Stimulated activated CD8-positive, alpha-beta memory T cell treated with anti-CD3 and anti-CD28 coated beads, Interleukin-12 subunit alpha, Interleukin-12 subunit beta, amount 100 ng/mL, for 4 hours (primary cell): ENCODE data around the gene ARHGAP23.

ENCODE experiments used
- DNase-seq: peaks from one replicate; pipeline ENCODE4 v3.0.0-alpha.2; 2020; ENCODE audit warnings: low read depth

ARHGAP23 gene

DNA sequence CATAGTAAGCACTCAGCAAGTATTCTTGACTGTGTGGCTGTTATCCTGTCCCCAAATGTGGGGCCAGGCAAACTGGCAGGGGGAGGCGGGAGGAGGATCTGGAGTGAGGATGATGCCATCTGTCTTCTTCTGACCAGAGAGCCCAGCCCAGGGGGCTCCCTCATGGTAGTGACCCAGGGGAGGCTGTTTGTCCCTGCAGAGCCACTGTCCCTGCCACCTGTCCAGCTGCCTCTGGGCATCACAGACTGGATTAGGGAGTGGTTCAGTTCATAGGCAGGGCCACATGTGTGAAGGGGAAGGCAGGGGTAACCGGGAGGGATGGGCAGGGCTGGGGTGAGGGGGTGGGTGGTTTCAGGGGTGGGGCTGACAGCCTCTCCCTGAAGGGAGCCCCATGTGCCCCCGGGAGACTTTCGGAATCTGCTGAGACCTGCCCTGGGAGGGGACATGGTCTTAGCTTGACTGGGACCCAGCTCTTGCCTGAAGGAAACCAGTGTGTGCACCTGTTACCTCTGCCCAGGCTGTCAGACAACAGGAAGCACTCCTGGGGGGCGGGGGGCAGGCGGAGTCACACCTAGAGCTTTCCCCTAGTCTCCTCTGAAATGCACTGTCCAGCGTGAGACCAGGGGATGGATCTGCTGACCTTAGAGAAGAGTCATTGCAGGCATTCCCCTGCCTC lies 15.2 kb downstream of the ARHGAP23 start:
- DNase-seq = no peak

DNA sequence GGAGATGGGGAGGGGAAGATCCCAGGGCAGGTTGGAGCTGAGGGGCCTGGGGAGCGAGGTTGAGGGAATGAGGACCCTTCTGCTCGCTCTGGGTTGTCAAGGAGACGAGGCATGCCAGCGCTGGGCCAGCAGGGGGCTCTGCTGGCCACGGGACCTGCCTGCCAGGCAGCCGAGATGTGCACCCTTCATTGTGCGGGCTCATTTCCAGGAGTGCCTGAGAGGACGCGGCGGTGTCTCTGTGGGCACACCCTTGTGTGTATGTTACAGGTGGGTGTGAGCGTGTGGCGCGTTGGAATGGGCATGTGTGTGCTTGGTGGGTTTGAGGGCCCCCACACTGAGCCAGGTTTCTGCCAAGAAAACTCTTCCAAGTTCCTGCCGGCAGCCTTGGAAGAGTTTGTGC lies 15.9 kb downstream of the ARHGAP23 start:
- DNase-seq = peak; percentile 29

DNA sequence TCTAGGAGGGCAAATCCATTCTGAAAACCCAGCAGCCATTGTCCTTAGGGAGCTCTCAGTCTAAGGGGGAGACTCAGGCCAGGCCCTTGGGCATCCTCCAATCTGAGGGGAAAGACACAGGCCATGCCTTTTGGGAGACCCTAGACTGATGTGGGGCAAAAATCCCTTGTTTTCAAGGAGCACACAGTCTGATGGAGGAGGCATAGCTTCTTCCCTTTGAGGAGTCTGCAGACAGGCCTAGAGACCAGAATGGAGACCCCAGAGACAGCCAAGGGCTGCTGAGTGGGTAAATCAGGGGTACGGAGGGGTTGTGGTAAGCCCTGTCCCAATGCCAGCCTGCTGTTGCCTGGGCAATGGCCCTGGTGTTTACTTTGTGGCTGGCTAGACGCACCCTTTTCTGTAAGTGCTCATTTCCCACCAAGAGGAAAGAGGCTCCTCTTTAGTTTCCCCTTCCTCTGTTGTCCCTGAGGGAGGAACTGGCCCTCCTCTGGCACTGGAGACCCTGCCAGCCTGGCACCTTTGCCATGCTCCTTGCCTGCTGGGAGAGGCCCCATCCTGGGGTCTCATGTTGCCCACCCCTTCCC lies 19.3 kb downstream of the ARHGAP23 start:
- no peak for DNase-seq

DNA sequence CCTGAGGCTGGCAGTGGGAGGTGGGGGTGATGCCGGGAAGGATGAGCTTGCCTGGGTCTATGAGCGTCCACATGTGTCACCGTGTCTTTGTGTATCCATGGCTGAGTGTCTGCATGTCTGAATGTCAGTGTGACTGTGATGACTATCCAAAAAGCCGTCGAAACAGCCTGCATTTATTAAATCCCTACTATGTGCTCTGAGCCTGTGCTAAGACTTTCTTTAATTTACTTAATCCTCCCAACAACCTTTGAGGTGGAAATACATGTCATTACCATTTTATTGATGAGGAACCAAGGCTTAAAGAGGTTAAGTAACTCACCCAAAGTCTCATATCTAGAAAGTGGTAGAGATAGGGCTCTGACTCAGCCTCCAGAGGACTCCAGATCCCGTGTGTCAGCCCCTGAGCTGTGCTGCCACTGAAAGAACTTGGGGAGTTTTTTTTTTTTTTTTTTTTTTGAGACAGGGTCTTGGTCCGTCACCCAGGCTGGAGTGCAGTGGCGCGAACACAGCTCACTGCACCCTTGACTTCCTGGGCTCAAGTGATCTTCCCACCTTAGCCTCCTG lies 20.0 kb downstream of the ARHGAP23 start:
- DNase-seq = no peak

DNA sequence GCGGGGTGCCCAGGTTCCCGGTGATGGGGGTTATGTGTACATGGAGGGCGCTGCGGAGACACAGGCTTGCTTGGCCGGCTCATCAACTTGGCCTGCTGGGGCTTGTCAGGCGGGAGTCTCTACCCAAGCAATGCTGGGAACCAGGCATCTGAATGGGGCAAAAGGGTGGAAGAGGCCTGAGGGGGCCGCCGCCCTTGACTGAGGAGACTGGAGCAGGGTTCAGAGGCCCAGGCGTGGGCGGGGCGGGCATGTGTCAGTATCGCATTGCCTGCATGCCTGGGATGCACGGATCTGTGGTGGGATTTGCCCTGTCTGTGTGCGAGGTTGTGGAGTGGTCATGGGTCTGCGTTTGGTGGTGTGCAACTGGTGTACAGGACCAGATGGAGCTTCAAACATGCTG lies 21.1 kb downstream of the ARHGAP23 start:
- DNase-seq = no peak

DNA sequence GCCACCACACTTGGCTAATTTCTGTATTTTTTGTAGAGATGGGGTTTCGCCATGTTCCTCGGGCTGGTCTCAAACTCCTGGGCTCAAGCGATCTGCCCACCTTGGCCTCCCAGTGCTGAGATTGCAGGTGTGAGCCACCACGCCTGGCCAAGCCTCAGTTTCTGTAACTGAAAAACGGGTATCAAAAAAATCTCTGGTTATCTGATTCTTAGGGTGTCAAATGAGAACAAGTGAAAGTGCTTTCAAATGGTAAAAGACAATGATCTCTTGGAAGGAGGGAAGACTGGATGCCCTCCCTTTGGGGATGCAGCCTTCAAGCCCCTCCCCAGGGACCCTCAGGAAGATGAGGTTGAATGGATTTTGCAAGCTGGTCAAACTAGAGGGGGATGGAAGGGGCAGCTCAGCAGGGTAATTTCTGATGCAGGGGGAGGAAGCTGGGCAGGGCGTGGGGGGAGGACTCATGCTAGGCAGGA lies 22.3 kb downstream of the ARHGAP23 start:
- DNase-seq = no peak

DNA sequence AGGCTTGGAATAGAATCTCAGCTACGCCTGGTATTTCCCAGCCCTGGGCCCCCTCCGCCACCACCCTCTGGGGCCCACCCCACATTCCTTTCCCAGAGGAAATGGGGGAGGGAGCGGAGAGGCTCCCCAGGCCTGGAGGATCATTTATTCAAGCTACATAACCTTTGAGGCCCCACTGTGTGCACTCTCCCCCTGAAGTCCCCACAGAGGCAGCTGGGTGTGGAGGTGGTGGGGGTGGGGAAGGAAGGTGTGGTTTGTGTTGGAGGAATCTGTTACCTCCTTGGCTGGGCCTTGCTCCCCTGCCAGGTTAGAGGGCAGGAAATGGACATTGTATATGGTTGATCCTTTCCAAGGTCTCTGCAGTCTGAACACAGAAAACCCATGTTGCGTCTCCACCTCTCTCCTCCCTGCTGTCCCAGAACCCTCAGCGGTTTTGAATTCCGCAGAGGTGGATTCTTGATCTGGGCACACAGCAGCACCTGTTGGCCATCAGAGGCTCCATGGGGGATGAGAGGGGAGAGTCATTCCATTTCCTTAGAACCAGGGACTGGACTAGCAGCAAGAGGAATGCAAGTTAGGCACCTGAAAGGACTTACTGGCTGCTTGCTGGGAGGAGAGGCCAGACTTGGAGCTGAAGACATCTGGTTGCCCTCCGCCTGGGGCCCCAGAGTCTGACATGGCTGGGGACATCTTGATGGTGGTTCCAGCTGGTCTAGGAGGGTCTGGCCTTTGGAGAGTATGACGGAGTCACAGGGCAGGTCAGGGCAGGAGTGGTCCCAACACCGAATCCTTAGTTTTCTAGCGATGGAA lies 23.0 kb downstream of the ARHGAP23 start:
- DNase-seq = no peak

DNA sequence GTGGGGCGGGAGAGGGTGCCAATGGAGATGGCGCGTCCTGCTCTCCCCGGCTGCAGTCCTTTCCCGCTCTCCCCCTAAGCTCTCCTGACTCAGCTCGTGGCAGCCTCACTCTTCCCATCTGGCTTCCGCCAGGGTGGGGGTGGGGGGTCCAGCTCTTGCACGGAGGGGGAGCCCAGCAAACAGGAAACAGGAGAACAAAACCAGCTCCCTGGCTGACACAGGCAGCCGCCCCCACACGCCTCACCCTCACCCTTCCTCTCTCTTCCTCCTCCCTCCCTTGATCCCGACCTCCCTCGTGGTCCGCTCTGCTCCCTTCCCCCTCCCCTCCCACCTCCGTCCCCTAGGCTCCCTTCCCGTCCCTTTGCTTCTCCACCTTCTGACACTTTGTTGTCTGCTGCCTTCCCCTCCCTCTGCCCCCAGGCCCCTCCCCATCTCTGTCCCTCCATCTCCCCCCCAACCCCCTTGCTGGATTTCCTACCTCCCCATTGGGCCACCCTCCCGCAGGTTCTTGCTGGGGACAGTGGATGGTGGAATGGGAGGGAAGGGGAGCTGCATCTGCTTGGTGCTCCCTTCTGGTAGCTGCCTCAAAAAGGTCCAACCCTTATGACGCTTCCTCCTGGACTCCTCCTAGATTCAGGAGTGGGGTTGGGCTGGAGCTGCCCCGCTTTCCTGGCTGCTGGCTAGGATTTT lies 23.7 kb downstream of the ARHGAP23 start:
- no peak for DNase-seq

DNA sequence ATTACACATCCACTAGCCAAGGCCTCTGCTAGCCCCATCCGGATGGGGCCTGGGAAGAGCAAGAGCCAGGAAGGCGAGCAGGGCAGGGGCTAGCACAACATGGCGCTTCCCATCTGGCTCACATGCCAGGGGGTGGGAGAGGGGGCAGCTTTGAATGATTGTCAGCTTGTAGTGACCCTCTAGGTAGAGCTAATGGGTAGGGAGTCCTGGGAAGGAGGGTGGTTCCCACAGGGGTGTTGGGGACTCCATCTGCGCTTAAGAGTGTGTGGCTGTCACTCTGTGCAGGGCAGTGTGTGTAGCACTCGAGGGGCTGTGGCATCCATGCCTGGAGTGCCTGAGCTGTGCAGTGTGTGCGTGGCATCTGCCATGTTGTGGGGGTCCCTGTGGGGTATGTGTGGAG lies 24.5 kb downstream of the ARHGAP23 start:
- DNase-seq = no peak

DNA sequence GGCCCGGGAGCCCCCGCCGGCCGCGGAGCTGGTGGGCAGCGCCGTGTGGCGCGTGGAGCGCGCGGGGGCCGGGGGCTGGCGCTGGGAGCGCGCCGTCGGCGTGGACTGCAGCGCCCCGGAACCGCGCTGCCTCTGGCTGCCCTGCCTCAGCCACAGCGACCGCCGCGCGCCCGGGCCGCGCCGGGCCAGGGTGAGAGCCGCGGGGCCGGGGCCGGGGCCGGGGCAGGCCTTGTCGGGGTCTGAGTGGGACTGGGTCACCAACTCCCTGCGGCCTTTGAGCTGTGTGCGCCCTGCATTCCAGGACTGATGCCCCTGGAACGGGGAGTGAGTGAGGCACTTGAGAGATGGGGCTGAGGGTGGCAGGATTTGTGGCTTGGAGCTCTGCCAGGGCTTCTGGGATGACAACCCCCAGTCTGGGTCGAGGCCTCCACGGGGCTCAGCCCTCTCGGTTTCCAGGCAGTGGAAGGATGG lies 25.7 kb downstream of the ARHGAP23 start:
- DNase-seq = no peak

DNA sequence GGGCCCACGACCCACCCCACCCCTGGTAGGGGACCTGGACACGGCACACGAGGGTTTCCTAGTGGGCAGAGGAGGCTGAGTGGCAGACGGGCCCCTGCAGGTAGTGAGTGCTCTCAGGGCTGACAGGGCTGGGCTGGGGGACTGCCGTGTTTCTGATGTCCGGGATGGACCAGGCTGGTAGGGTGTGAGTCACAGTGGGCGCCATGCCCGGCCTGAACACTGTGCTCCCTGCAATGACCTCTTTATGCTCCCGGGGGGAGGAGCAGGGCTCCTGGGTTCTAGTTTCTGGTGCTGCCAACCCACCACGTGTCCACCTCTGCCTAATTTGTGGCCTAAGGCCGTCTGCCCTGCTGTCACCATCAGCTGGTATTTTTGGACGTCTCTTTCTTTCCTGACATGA lies 26.3 kb downstream of the ARHGAP23 start:
- DNase-seq = no peak

DNA sequence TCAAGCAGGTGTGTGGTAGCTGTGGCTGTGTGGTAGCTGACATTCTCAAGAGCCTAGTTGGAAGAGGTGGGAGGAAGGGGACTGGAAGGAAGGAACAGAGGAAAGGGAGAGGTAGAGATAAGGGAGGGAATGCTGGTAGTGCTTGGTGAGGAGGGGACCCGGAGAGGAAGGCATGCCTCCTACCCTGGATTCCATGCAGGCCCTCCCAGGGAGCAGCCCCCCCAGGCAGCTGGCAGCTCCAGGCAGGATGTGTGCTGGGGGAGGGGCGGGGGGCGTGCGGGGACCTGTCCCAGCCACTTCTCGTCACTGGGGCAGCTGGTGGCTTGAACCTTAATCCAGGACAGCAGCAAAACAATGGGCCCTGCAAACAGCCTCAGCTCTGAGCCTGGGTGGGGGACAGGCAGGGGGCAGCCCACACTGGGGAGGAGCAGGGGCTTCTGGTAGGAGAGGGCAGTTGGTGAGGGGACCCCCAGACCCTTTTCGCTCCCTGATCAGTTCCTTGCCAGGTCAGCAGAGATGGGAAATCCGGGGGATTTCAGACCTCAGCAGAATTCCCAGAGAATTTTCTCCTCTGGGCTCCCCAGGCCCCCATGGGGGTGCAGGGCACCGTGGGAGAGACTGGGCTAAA lies 27.1 kb downstream of the ARHGAP23 start:
- no peak for DNase-seq

DNA sequence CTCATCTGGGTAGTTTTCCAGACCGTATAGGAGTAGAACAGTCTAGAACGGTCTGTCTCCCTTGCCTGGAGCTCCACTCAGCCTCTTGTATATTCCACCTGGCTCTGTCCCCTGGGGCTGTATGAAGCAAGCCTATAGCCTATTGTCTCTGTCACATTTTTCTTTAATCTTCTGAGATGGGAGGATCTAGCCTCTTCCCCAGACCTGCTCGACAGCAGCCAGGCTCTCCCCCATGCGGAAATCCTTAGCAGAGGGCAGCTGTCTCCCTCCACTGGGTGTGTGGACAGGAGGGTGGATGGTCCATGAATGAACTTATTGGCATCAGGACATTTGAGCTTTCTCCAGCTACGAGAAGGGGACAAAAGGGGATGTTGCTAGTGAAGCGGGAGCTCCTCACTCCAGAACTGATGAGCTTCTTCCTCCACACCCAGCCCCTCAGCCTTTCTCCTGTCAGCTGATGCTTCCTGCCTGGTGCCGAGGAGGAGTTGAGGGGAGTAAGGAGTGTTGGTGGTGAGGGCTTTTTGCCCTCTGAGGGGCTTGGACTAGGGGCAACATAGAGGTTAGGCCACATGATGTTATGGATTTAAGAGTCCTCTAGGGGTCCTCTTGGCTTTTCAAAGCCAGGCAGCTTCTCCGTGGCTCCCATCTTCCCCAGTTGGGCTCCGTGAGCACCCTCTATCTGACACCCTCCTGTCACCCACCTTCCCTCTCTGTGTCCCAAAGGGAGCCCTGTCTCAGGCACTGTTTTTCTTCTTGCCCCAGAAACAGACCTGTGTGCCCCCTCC lies 28.0 kb downstream of the ARHGAP23 start:
- no peak for DNase-seq

DNA sequence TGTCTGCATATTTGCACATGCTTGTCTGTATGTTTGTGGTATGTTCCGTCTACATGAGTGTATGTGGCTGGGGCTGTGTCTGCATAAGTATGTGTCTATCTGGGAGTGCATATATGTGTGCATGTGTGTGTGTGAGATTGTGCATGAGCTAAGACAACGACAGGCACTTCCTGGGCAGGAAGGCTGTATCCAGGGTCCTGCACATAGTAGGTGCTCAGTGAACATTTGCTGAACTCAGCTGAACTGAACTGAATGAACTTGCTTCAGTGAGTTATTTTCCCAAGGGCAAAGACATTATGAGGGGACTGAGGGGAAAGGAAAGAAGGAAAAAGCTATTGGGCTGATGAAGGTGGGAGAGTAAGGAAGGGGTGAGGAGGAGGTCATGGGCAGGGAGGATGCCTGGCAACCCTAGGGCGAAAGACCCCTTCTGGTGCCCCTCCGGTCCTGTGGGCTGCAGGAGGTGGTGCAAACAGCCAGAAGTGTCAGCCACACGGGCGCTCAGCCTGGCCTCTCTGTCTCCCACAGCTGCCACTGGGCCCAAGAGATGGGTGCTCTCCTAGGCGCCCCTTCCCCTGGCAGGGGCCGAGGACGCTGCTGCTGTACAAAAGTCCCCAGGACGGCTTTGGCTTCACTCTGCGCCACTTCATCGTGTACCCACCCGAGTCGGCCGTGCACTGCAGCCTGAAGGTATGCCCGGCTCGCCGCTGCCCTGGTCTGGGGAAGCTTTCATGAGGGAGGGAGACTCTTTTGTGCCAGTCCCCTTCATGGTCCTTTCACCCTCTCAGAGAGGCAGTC lies 29.5 kb downstream of the ARHGAP23 start:
- DNase-seq = no peak

DNA sequence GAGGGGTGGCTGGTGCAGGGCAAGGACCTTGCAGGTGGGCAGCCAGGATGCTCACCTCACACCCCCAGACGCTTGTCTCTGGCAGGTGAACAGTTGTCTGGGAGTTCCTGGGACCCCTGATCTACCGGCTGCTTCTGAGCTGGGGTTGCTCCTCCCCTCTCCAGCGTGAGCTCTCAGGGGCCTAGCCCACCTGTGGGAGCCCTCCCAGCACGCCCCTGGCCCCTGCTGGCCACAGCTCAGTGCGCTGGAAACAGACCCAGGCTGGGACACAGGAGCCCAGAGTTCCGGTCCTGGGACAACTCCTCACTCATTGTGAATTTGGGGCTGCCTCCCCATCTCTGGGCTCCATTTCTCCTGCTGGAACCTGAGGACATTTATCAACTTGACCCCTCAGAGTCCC lies 30.3 kb downstream of the ARHGAP23 start:
- DNase-seq = no peak

DNA sequence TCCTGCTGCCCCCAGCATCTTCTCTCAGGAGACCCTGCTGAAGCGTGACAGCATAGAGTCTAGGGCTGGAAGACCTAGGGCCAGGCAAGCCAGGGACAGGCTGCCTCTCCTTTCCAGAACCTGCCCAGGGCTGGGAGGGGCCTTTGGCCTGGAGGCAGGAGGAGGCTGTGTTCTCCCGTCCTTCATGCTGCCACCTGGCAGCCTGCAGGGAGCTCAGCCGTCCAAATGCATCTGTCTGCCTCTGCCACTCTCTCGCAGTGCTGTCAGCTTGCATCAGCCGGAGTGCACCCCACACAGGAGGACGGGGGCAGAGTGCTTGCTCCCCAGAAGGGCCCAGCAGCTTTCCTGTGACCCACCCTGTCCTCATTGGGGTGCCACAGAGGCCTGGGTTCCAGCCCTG lies 31.3 kb downstream of the ARHGAP23 start:
- DNase-seq = no peak

DNA sequence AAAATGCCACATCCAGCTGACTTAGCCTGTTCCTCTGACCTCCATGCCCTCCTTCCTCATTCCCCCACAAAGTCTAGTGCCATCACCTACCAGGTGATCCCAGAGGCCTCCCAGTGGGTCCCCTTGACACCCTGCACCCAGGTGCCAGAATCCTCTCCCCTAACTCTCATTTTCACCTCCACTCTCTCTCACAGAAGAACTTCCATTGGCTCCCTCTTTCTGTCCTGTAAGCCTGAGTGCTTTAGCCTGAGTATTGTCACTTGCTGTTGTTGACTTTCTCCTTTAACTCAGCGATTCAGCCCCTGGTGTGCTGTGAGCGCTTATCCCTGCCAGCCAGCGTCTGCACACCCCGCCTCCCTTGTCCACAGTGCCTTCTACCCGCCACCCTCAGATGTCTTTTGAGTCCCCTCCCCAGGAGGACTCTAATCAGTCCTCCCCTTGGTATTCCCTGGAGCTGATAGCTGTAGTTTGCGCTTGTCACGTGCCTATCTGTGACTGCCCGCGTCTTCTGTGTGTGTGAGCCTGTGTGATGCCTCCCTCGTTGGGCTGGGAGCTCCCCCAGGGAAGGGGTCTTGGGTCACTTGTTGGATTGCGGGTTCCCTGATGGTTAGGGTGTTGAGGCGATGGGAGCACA lies 31.9 kb downstream of the ARHGAP23 start:
- no peak for DNase-seq

DNA sequence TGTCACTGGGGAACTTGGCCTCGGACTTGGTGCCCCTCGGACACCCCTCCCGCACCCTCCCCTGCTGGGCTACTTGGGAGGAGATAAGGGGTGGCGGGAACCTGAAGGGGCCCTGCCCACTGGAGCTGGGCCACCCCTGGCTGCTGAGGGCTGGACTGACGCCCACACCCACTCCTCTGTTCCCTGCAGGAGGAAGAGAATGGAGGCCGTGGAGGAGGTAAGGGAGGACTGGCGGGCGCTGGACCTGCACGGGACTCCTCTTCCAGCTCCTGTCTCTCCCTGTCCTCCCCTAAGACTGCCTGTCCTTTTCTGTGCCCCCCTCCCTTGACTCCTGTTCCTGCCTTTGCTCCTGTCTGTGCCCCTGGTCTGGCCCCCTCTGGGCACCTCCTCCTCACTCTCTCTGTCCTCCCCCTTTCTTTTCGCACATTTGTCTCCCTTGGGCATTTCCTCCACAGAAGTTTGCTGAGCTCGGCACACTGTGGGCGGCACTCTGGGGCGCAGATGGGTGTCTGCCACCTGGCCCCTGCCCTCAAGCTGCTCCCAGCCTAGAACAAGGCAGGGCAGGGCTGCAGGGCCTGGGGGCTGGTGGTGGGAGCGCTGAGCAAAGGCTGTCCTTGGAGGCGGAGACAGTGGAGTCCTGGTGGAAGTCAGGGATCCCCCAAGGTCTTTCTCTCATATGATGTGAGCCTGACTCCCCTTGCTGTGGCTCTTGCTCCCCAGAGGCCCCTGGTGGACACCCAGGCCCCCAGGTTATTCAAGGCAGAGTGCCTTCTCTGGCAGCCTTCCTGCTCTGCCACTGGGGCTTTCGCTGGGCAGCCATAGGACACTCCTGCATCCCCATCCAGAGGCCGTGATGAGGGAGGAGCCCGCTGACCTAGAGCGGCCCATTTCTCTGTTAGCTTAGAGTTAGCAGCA lies 32.7 kb downstream of the ARHGAP23 start:
- no peak for DNase-seq
